Activated CD8-positive, alpha-beta T cell treated with anti-CD3 and anti-CD28 coated beads, Interleukin-2, amount 10 ng/mL, durations not matched to agents 7 days and 5 days (primary cell): ENCODE data around the gene DALRD3. TPM values are rescaled to one million over a fixed set of nuclear protein-coding genes. Genes with fewer than 3 reads are reported as not detected.
A peak's percentile ranks its signal among the peaks of the same experiment; 100 is the strongest.

Experiments used
- ATAC-seq: fragments of 150-1000 bp; cut with Tn5 transposase; one replicate; pipeline ENCODE4 v1.10.0; 2021; ENCODE audit warnings: moderate library complexity
- CTCF ChIA-PET: fragments of 350-600 bp; sonication (Branson Sonifier 250); formaldehyde crosslinking; loops from one replicate; lab custom pipeline; 2021; ENCODE audit warnings: antibody characterized with exemption; lab: Charles Lee
- POLR2A ChIA-PET: fragments of 350-600 bp; sonication (Branson Sonifier 250); formaldehyde crosslinking; loops from one replicate; lab custom pipeline; 2021; ENCODE audit warnings: antibody characterized with exemption; lab: Charles Lee
- DNase-seq: peaks from one replicate; pipeline ENCODE4 v3.0.0-alpha.2; 2020
- H3K27ac Mint-ChIP-seq: one replicate; pipeline ENCODE4 v1.8.0; 2021; ENCODE audit warnings: mild to moderate bottlenecking, mixed read lengths
- H3K27me3 Mint-ChIP-seq: one replicate; pipeline ENCODE4 v1.8.0; 2021; ENCODE audit warnings: low read depth, mixed read lengths
- H3K36me3 Mint-ChIP-seq: one replicate; pipeline ENCODE4 v1.8.0; 2021; ENCODE audit warnings: low read depth, mixed read lengths
- H3K4me1 Mint-ChIP-seq: one replicate; pipeline ENCODE4 v1.8.0; 2021; ENCODE audit warnings: low read depth, mixed read lengths
- H3K4me3 Mint-ChIP-seq: one replicate; pipeline ENCODE4 v1.8.0; 2021; ENCODE audit warnings: mild to moderate bottlenecking, mixed read lengths
- H3K9me3 Mint-ChIP-seq: one replicate; pipeline ENCODE4 v1.8.0; 2022; ENCODE audit warnings: mixed read lengths; ENCODE audit not compliant: insufficient read depth
- total RNA-seq, 2 experiments: library from RNA; stranded (reverse); gene quantifications; one replicate each; pipeline ENCODE4 v1.2.3, GENCODE V29; 2021

The DALRD3 gene
- total RNA-seq, 2 experiments from 2014 or later: 24.7 to 25.4 TPM

- POLR2A ChIA-PET: interaction anchor here (0.9 to 7.7 kb wide), 7 partner anchors 16 to 103 kb away, joined by 3 to 73 read pairs (median 11); partner anchors contain the start of genes ARIH2, DALRD3, IMPDH2 and NDUFAF3
- Mint-ChIP-seq H3K36me3 (peaks cover 23% of the 10 kb centered on the region), H3K4me1 (peaks cover 56% of the 10 kb centered on the region), H3K9me3 (no peaks in the 10 kb centered on the region), H3K27me3 (no peaks in the 10 kb centered on the region), H3K27ac (peak overlapping the region; percentile 89), H3K4me3 (peak overlapping the region; percentile 89)
- DNase-seq (peak; percentile 63), ATAC-seq (peak; percentile 32)
- CTCF ChIA-PET: interaction anchor here (1.2 to 15.6 kb wide), 7 partner anchors 12 to 306 kb away, joined by 3 to 319 read pairs (median 3); partner anchors contain the start of genes DALRD3, IMPDH2, NDUFAF3 and QRICH1
Measured at GRCh38 chr3:48990636-48991469, 27.5 kb downstream of the DALRD3 start.

- H3K9me3 Mint-ChIP-seq: no peaks in the 10 kb centered on the region
- H3K4me3 Mint-ChIP-seq: peak within 1 kb of the TSS; percentile 91
- DNase-seq: peak; percentile 86
- ChIA-PET POLR2A (interaction anchor here (0.6 to 7.7 kb wide), 12 partner anchors 7 to 688 kb away, joined by 3 to 73 read pairs (median 5); partner anchors contain the start of genes DALRD3, IMPDH2, NDUFAF3 and QRICH1), CTCF (interaction anchor here (1.0 to 15.6 kb wide), 7 partner anchors 13 to 168 kb away, joined by 3 to 319 read pairs (median 3); partner anchors contain the start of genes ARIH2, DALRD3, IMPDH2 and NDUFAF3)
- H3K36me3 Mint-ChIP-seq: peaks cover 22% of the 10 kb centered on the region
- H3K27me3 Mint-ChIP-seq: no peaks in the 10 kb centered on the region
- H3K27ac Mint-ChIP-seq: peak within 1 kb of the TSS; percentile 93
- peak; percentile 80 for ATAC-seq
- peaks cover 54% of the 10 kb centered on the region for H3K4me1 Mint-ChIP-seq
Measured at GRCh38 chr3:48989796-48990635, 28.4 kb downstream of the DALRD3 start, which contains the start of gene P4HTM. P4HTM (plus strand) TSS chr3:48990241; CDS start chr3:48990257, 16 bp downstream.

DNA sequence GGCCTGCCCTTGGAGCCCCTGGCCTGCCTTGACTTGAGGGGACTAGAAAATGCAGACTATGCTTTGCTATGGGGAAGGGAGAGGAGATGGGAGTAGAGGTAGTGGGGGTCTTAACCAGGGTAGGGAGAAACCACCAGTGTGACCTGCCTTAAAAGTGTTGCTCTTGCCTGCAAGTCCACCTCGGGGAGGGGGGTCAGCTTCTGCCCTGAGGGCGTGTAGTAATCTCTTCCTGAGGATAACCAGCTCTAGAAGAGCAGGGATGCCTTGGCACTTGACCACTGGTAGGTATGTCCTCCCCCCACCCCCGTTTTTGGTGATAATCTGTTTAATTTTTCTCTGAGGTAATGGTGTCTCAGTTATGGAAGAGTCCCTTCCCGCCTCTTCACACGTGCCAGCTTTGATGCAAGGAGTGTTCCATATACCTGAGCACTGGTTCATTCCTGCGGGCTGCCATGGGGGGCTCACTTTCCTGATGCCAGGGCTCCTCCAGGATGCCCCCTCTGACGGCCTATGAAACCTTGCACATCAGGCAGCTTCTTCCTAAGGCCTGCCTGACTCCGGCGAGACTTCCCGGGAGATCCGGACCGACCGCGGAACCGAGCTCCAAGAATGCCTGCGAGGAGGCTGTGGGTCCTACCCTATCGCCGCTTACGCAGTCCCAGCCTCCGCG is 29.1 kb downstream of the DALRD3 start:
- H3K9me3 Mint-ChIP-seq: no peaks in the 10 kb centered on the region
- ATAC-seq: no peak
- H3K36me3 Mint-ChIP-seq: peaks cover 18% of the 10 kb centered on the region
- DNase-seq: no peak
- ChIA-PET POLR2A (interaction anchor here (0.6 to 7.7 kb wide), 12 partner anchors 8 to 687 kb away, joined by 3 to 73 read pairs (median 5); partner anchors contain the start of genes DALRD3, IMPDH2, NDUFAF3 and QRICH1), CTCF (interaction anchor here (1.0 to 15.6 kb wide), 8 partner anchors 13 to 181 kb away, joined by 3 to 319 read pairs (median 3); partner anchors contain the start of genes ARIH2, DALRD3, IMPDH2 and NDUFAF3)
- no peaks in the 10 kb centered on the region for H3K27me3 Mint-ChIP-seq
- H3K4me1 Mint-ChIP-seq: peaks cover 49% of the 10 kb centered on the region
- H3K4me3 Mint-ChIP-seq: peak overlapping the region; percentile 91
- H3K27ac Mint-ChIP-seq: peak overlapping the region; percentile 93

DNA sequence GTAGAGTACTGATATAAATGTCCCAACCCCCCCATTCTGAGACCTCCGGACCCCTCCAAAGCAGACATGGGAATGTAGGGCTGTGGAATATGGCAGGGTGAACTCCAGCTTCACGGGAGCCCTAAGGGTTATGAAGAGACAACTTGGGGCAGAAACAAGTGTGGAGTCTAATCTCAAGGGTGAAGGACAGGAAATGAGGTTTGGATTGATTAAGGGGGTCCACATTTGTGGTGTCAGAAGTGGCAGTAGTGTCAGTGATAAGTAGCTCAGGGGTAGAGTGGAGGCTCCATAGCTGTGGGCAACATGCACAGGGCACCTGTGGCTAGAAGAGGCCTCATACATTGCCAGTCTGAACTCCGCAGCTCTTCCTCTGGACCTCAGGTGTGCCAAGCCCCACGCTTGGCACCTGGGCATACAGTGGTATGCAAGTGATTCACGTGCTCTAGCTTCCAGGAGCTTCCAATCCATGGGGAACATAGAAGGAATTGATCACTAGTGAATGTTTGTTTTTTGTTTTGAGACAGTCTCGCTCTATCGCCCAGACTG is 32.5 kb downstream of the DALRD3 start:
- Mint-ChIP-seq H3K27me3 (no peaks in the 10 kb centered on the region), H3K4me1 (peaks cover 25% of the 10 kb centered on the region), H3K9me3 (no peaks in the 10 kb centered on the region), H3K36me3 (peaks cover 37% of the 10 kb centered on the region), H3K27ac (no peak overlapping the region), H3K4me3 (no peak overlapping the region)
- ATAC-seq: no peak
- ChIA-PET POLR2A (interaction anchor here (0.7 to 7.7 kb wide), 2 partner anchors 21 to 35 kb away, joined by 3 to 73 read pairs; partner anchors contain the start of gene WDR6), CTCF (interaction anchor here (15.6 kb wide), 1 partner anchor 29 kb away, joined by 319 read pairs; the partner anchor contains the start of genes DALRD3, NDUFAF3 and WDR6)
- no peak for DNase-seq

GRCh38 chr3:48984663-48985062 is 33.7 kb downstream of the DALRD3 start:
- ChIA-PET POLR2A (interaction anchor here (0.9 kb wide), 1 partner anchor 23 kb away, joined by 5 read pairs; the partner anchor contains the start of gene WDR6), CTCF (interaction anchor here (0.7 to 15.6 kb wide), 3 partner anchors 10 to 45 kb away, joined by 3 to 319 read pairs (median 3); partner anchors contain the start of genes DALRD3, IMPDH2, NDUFAF3 and WDR6)
- peaks cover 24% of the 10 kb centered on the region for H3K4me1 Mint-ChIP-seq

GRCh38 chr3:48983096-48983495 is 35.3 kb downstream of the DALRD3 start:
- CTCF ChIA-PET: interaction anchor here (15.6 kb wide), 1 partner anchor 32 kb away, joined by 319 read pairs; the partner anchor contains the start of genes DALRD3, NDUFAF3 and WDR6
- H3K4me1 Mint-ChIP-seq: peaks cover 11% of the 10 kb centered on the region
- H3K9me3 Mint-ChIP-seq: no peaks in the 10 kb centered on the region
- H3K27me3 Mint-ChIP-seq: no peaks in the 10 kb centered on the region
- POLR2A ChIA-PET: no interaction called here
- H3K27ac Mint-ChIP-seq: no peak overlapping the region
- no peak for ATAC-seq
- no peak for DNase-seq
- H3K36me3 Mint-ChIP-seq: peaks cover 49% of the 10 kb centered on the region
- no peak overlapping the region for H3K4me3 Mint-ChIP-seq

More at GRCh38 chr3:48984663-48985062, 33.7 kb downstream of the DALRD3 start:
- Mint-ChIP-seq H3K9me3 (no peaks in the 10 kb centered on the region), H3K27me3 (no peaks in the 10 kb centered on the region), H3K36me3 (peaks cover 44% of the 10 kb centered on the region), H3K27ac (no peak overlapping the region), H3K4me3 (no peak overlapping the region)
- DNase-seq (no peak), ATAC-seq (no peak)

GRCh38 chr3:48982686-48983085 is 35.7 kb downstream of the DALRD3 start:
- peaks cover 8% of the 10 kb centered on the region for H3K4me1 Mint-ChIP-seq
- peaks cover 53% of the 10 kb centered on the region for H3K36me3 Mint-ChIP-seq
- ChIA-PET POLR2A (no interaction called here), CTCF (no interaction called here)
- H3K27me3 Mint-ChIP-seq: no peaks in the 10 kb centered on the region
- H3K9me3 Mint-ChIP-seq: no peaks in the 10 kb centered on the region
- H3K4me3 Mint-ChIP-seq: no peak overlapping the region
- no peak for ATAC-seq
- no peak overlapping the region for H3K27ac Mint-ChIP-seq
- no peak for DNase-seq

DNA sequence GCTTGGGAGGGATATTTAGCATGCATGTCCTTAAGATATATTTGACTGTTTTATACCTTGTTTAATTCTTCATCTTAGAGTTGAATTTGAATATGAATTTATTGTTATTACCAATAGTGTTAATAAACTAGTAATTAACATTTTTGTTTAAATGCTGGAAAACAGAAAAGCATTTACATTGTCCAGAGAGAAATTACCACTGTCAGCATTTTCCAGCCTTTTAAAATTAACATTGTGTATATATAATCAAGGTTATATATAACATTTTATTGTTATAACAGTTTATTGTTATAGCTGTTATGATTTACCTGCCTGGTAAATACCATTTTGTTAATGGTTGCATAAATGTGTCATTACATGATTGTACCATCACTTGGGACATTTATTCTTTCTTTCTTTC is 36.4 kb downstream of the DALRD3 start:
- ChIA-PET POLR2A (interaction anchor here (1.0 kb wide), 1 partner anchor 64 kb away, joined by 3 read pairs; the partner anchor contains the start of gene ARIH2), CTCF (no interaction called here)
- Mint-ChIP-seq H3K4me1 (peaks cover 6% of the 10 kb centered on the region), H3K27me3 (no peaks in the 10 kb centered on the region), H3K27ac (no peak overlapping the region), H3K4me3 (no peak overlapping the region), H3K36me3 (peaks cover 54% of the 10 kb centered on the region), H3K9me3 (no peaks in the 10 kb centered on the region)
- no peak for DNase-seq
- no peak for ATAC-seq

GRCh38 chr3:48980295-48980694 is 38.1 kb downstream of the DALRD3 start:
- Mint-ChIP-seq H3K27me3 (no peaks in the 10 kb centered on the region), H3K27ac (no peak overlapping the region), H3K36me3 (peaks cover 52% of the 10 kb centered on the region), H3K4me3 (no peak overlapping the region), H3K4me1 (no peaks in the 10 kb centered on the region), H3K9me3 (no peaks in the 10 kb centered on the region)
- ATAC-seq: no peak
- ChIA-PET CTCF (no interaction called here), POLR2A (interaction anchor here (1.3 kb wide), 1 partner anchor 27 kb away, joined by 4 read pairs; the partner anchor contains the start of gene WDR6)
- DNase-seq: no peak

GRCh38 chr3:48979451-48979850 is 38.9 kb downstream of the DALRD3 start:
- ATAC-seq: no peak
- DNase-seq: no peak
- no peaks in the 10 kb centered on the region for H3K9me3 Mint-ChIP-seq
- H3K27ac Mint-ChIP-seq: no peak overlapping the region
- H3K27me3 Mint-ChIP-seq: no peaks in the 10 kb centered on the region
- H3K4me3 Mint-ChIP-seq: no peak overlapping the region
- peaks cover 61% of the 10 kb centered on the region for H3K36me3 Mint-ChIP-seq
- H3K4me1 Mint-ChIP-seq: peaks cover 3% of the 10 kb centered on the region
- CTCF ChIA-PET: no interaction called here
- POLR2A ChIA-PET: interaction anchor here (1.3 kb wide), 1 partner anchor 28 kb away, joined by 4 read pairs; the partner anchor contains the start of gene WDR6
